Neuronal stem cell (in vitro differentiated cells): ENCODE data around the gene DRC7.

ENCODE experiments used
- DNase-seq: peaks from one replicate; pipeline ENCODE4 v3.0.0-alpha.2; 2013; ENCODE audit warnings: low spot score
- H2AFZ ChIP-seq: one replicate; pipeline ENCODE4 v1.6.1; 2013; ENCODE audit warnings: mild to moderate bottlenecking, low read length, inconsistent platforms
- H2AK5ac ChIP-seq: 2 replicates; pipeline ENCODE4 v1.6.1; 2013; ENCODE audit warnings: low read depth, mild to moderate bottlenecking, inconsistent platforms, low read length, moderate library complexity, mixed read lengths
- H2BK120ac ChIP-seq: 2 replicates; pipeline ENCODE4 v1.6.1; 2013; ENCODE audit warnings: low read depth, mild to moderate bottlenecking, inconsistent platforms, low read length, moderate library complexity, mixed read lengths
- H2BK12ac ChIP-seq: one replicate; pipeline ENCODE4 v1.6.1; 2013; ENCODE audit warnings: low read length, inconsistent platforms
- H2BK15ac ChIP-seq: 2 replicates; pipeline ENCODE4 v1.6.1; 2013; ENCODE audit warnings: mild to moderate bottlenecking, low read length, inconsistent platforms, mixed read lengths
- H2BK5ac ChIP-seq: one replicate; pipeline ENCODE4 v1.6.1; 2013; ENCODE audit warnings: inconsistent platforms, mild to moderate bottlenecking, low read length, moderate library complexity
- H3K14ac ChIP-seq: one replicate; pipeline ENCODE4 v1.6.1; 2013; ENCODE audit warnings: low read length, inconsistent platforms
- H3K18ac ChIP-seq: 2 replicates; pipeline ENCODE4 v1.6.1; 2013; ENCODE audit warnings: low read length, inconsistent platforms
- H3K23ac ChIP-seq: 2 replicates; pipeline ENCODE4 v1.6.1; 2013; ENCODE audit warnings: low read depth, mild to moderate bottlenecking, mixed read lengths, low read length, inconsistent platforms; ENCODE audit not compliant: poor library complexity
- H3K27ac ChIP-seq: replicated peaks from 3 replicates; pipeline ENCODE4 v1.5.1; 2013; ENCODE audit warnings: low read length, inconsistent platforms
- H3K27me3 ChIP-seq, 3 experiments: 2 replicates each; pipeline ENCODE4 v1.6.1; 2013; ENCODE audit warnings: low read length in 3 of 3, mild to moderate bottlenecking in 2 of 3, inconsistent platforms in 1 of 3, low read depth in 1 of 3, mixed read lengths in 1 of 3, moderate library complexity in 1 of 3; ENCODE audit not compliant: control insufficient read depth in 3 of 3, insufficient read depth in 3 of 3
- H3K36me3 ChIP-seq, 2 donors: replicated peaks in 1 of 2; 2 replicates each; pipeline ENCODE4 v1.6.1; 2013; ENCODE audit warnings: low read length in 2 of 2; ENCODE audit not compliant: control insufficient read depth in 2 of 2, insufficient read depth in 2 of 2
- H3K4ac ChIP-seq: 2 replicates; pipeline ENCODE4 v1.6.1; 2013; ENCODE audit warnings: inconsistent platforms, mild to moderate bottlenecking, low read length, moderate library complexity
- H3K4me1 ChIP-seq, 2 donors: 1 replicate in 1 of 2; 2 replicates in 1 of 2; pipeline ENCODE4 v1.6.1; 2013; ENCODE audit warnings: low read length in 2 of 2, low read depth in 1 of 2; ENCODE audit not compliant: control insufficient read depth in 2 of 2, insufficient read depth in 1 of 2
- H3K4me2 ChIP-seq: one replicate; pipeline ENCODE4 v1.6.1; 2013; ENCODE audit warnings: mild to moderate bottlenecking, low read length, inconsistent platforms; ENCODE audit not compliant: insufficient read depth, poor library complexity, severe bottlenecking
- H3K4me3 ChIP-seq, 2 donors: 2 replicates each; pipeline ENCODE4 v1.5.1; 2013; ENCODE audit warnings: low read length in 2 of 2, mild to moderate bottlenecking in 2 of 2, inconsistent platforms in 1 of 2, moderate library complexity in 1 of 2
- H3K79me1 ChIP-seq: one replicate; pipeline ENCODE4 v1.6.1; 2013; ENCODE audit warnings: low read depth, mild to moderate bottlenecking, inconsistent platforms, low read length, moderate library complexity
- H3K9ac ChIP-seq: one replicate; pipeline ENCODE4 v1.6.1; 2013; ENCODE audit warnings: mild to moderate bottlenecking, low read depth, low read length, inconsistent platforms; ENCODE audit not compliant: poor library complexity
- H3K9me3 ChIP-seq, 2 donors: replicated peaks in 1 of 2; 2 replicates each; pipeline versions ENCODE3 to v1.6.1; 2013; ENCODE audit warnings: low read length in 2 of 2, mild to moderate bottlenecking in 2 of 2, inconsistent platforms in 1 of 2, low read depth in 1 of 2, mixed read lengths in 1 of 2, moderate library complexity in 1 of 2; ENCODE audit not compliant: control insufficient read depth in 2 of 2, insufficient read depth in 1 of 2
- H4K8ac ChIP-seq: one replicate; pipeline ENCODE4 v1.6.1; 2013; ENCODE audit warnings: low read depth, mild to moderate bottlenecking, inconsistent platforms, low read length, moderate library complexity
- H4K91ac ChIP-seq: one replicate; pipeline ENCODE4 v1.6.1; 2013; ENCODE audit warnings: low read length, low read depth, mild to moderate bottlenecking, inconsistent platforms; ENCODE audit not compliant: poor library complexity
- WGBS, 2 donors: extraction: QIAGEN DNeasy Blood & Tissue Kit; methylation state at CpG; one replicate each; pipeline ENCODE4 v1.1.7; 2013; ENCODE audit warnings: missing lambda C conversion rate in 2 of 2, mixed read lengths in 1 of 2; ENCODE audit not compliant: insufficient read length in 2 of 2, insufficient replicate concordance in 1 of 2; ENCODE audit errors: extremely low coverage in 2 of 2; 5-methylcytosine and 5-hydroxymethylcytosine counted together

DRC7 gene

DNA sequence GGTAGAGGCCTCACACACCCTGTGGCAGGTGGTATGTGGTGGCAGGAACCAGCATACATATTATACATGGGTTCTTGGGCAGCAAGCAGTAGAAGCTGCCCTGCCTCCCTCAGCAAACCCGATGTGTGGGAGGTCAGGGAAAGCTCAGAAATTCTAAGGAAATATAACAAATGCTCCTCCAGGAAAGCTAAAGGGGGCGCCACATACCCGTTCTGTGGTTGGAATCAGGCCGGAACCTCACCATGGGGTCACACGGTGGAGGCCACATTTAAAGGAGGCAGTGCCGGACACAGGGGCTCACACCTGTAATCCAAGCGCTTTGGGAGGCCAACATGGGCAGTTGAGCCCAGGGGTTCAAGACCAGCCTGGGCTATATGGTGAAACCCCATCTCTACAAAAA lies 28.6 kb downstream of the DRC7 start:
- H3K23ac ChIP-seq, result no peak overlapping the region
- H3K18ac ChIP-seq, result peak overlapping the region; percentile 49

DNA sequence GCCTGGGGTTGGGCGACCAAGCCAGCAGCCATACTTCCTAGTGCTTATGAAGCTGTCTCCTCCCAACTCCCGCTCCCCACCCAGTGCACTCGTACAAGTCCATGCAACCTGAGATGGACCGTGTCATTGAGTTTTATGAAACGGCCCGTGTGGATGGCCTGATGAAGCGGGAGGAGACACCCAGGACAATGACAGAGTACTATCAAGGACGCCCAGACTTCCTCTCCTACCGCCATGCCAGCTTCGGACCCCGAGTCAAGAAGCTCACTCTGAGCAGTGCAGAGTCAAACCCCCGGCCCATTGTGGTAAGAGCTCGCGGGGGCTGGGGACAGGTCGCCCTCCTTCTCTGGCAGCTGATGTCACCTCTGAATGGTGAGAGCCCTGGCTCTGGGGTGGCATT lies 29.9 kb downstream of the DRC7 start:
- H2BK15ac ChIP-seq, result peak overlapping the region; percentile 70
- WGBS, 2 donors, result no CpG with 5 or more reads among the region's 15 CpGs
- DNase-seq, result no peak
- no peak overlapping the region for H2BK120ac ChIP-seq
- H2BK5ac ChIP-seq, result no peak overlapping the region
- H3K4me1 ChIP-seq, result peaks cover 0 to 3% of the 10 kb centered on the region in 2 donors
- H3K9ac ChIP-seq, result no peak overlapping the region
- no peak overlapping the region for H3K14ac ChIP-seq
- no peak overlapping the region for H3K23ac ChIP-seq
- H2AK5ac ChIP-seq, result peak overlapping the region; percentile 41
- H3K18ac ChIP-seq, result no peak overlapping the region
- H4K8ac ChIP-seq, result no peak overlapping the region
- H3K4me2 ChIP-seq, result no peak overlapping the region
- no peak overlapping the region for H3K4ac ChIP-seq
- no peak overlapping the region for H4K91ac ChIP-seq
- H3K79me1 ChIP-seq, result no peaks in the 10 kb centered on the region
- H3K36me3 ChIP-seq, result no peaks in the 10 kb centered on the region
- no peak overlapping the region for H2BK12ac ChIP-seq
- peak overlapping the region in 1 of 2 donors; percentile 9 for H3K4me3 ChIP-seq
- H3K27ac ChIP-seq, result no peak overlapping the region
- no peaks in the 10 kb centered on the region for H3K27me3 ChIP-seq
- peaks cover 0 to 2% of the 10 kb centered on the region in 2 donors for H3K9me3 ChIP-seq
- no peak overlapping the region for H2AFZ ChIP-seq

More for the DNA sequence above, 28.6 kb downstream of the DRC7 start:
- peak overlapping the region; percentile 32 for H2AK5ac ChIP-seq
- no peak overlapping the region for H4K8ac ChIP-seq
- no peak overlapping the region for H3K14ac ChIP-seq
- H4K91ac ChIP-seq, result no peak overlapping the region
- peak overlapping the region; percentile 25 for H2BK12ac ChIP-seq
- no peak overlapping the region for H3K9ac ChIP-seq
- H3K27ac ChIP-seq, result no peak overlapping the region
- H3K4ac ChIP-seq, result no peak overlapping the region
- peaks cover 0 to 3% of the 10 kb centered on the region in 2 donors for H3K4me1 ChIP-seq
- no peak overlapping the region for H2BK5ac ChIP-seq
- no peaks in the 10 kb centered on the region for H3K79me1 ChIP-seq
- DNase-seq, result no peak
- no CpG with 5 or more reads among the region's 7 CpGs for WGBS, 2 donors
- H3K4me3 ChIP-seq, result no peak overlapping the region
- H2AFZ ChIP-seq, result no peak overlapping the region
- no peak overlapping the region for H3K4me2 ChIP-seq
- no peaks in the 10 kb centered on the region for H3K36me3 ChIP-seq
- peaks cover 0 to 2% of the 10 kb centered on the region in 2 donors for H3K9me3 ChIP-seq
- peak overlapping the region; percentile 63 for H2BK15ac ChIP-seq
- no peak overlapping the region for H2BK120ac ChIP-seq
- H3K27me3 ChIP-seq, result no peaks in the 10 kb centered on the region

DNA sequence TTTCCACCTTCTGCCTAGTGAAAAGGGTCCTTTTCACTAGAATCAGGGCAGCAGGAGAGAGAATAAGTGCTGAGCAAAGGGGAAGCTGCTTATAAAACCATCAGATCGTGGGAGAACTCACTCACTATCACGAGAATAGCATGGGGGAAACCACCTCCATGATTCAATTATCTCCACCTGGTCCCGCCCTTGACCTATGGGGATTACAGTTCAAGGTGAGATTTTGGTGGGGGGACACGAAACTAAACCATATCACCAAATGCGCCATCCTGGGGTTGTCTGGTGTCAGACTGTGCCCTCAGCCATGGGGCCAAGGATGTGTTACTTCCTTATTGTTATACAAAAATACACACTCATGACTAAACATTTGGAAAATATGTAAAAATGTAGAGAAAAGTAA lies 30.5 kb downstream of the DRC7 start:
- H3K4me1 ChIP-seq, result peaks cover 0 to 3% of the 10 kb centered on the region in 2 donors
- no peaks in the 10 kb centered on the region for H3K27me3 ChIP-seq
- no peak overlapping the region for H3K18ac ChIP-seq
- H3K4me2 ChIP-seq, result no peak overlapping the region
- peaks cover 0 to 2% of the 10 kb centered on the region in 2 donors for H3K9me3 ChIP-seq
- no peak overlapping the region for H3K4me3 ChIP-seq
- H2BK5ac ChIP-seq, result no peak overlapping the region
- no peaks in the 10 kb centered on the region for H3K36me3 ChIP-seq
- no peak overlapping the region for H2BK120ac ChIP-seq
- no peak overlapping the region for H3K23ac ChIP-seq
- H2AK5ac ChIP-seq, result no peak overlapping the region
- no peak overlapping the region for H3K14ac ChIP-seq
- no peak for DNase-seq
- H4K8ac ChIP-seq, result no peak overlapping the region
- no peak overlapping the region for H4K91ac ChIP-seq
- no CpG with 5 or more reads among the region's 5 CpGs for WGBS, 2 donors
- H2BK15ac ChIP-seq, result no peak overlapping the region
- no peak overlapping the region for H3K9ac ChIP-seq
- H3K27ac ChIP-seq, result no peak overlapping the region
- no peak overlapping the region for H3K4ac ChIP-seq
- no peak overlapping the region for H2AFZ ChIP-seq
- no peaks in the 10 kb centered on the region for H3K79me1 ChIP-seq
- no peak overlapping the region for H2BK12ac ChIP-seq

DNA sequence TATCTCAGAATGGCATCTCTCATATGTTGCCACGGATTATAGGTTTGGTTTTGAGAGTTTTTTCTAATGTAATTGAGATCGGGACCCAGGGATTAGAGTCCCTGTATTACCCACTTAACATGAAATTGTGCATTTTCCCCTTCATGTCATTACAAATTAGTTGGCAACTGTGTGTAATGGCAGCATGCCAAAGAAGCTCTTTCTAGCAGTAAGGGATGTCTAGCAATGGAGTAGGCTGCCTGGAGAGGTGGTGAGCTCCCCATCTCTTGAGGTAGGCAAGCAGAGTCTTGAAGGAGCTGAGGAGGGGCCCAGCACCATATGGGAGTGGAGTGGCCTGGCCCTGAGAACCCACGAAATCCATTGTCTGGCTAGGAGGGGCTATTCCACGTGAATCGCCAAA lies 30.9 kb downstream of the DRC7 start:
- H3K9me3 ChIP-seq, result peaks cover 0 to 2% of the 10 kb centered on the region in 2 donors
- peak overlapping the region; percentile 3 for H3K23ac ChIP-seq
- peaks cover 0 to 3% of the 10 kb centered on the region in 2 donors for H3K4me1 ChIP-seq
- H4K91ac ChIP-seq, result no peak overlapping the region
- H3K27me3 ChIP-seq, result no peaks in the 10 kb centered on the region
- no peak overlapping the region for H2BK5ac ChIP-seq
- DNase-seq, result no peak
- H3K36me3 ChIP-seq, result no peaks in the 10 kb centered on the region
- H2AK5ac ChIP-seq, result no peak overlapping the region
- no peak overlapping the region for H2BK120ac ChIP-seq
- no peak overlapping the region for H3K4me3 ChIP-seq
- H4K8ac ChIP-seq, result no peak overlapping the region
- H3K4me2 ChIP-seq, result no peak overlapping the region
- no peak overlapping the region for H3K4ac ChIP-seq
- no peak overlapping the region for H3K14ac ChIP-seq
- H2BK15ac ChIP-seq, result no peak overlapping the region
- H3K9ac ChIP-seq, result no peak overlapping the region
- H3K18ac ChIP-seq, result no peak overlapping the region
- no peaks in the 10 kb centered on the region for H3K79me1 ChIP-seq
- WGBS, 2 donors, result no CpG with 5 or more reads among the region's 5 CpGs
- no peak overlapping the region for H2AFZ ChIP-seq
- no peak overlapping the region for H2BK12ac ChIP-seq
- no peak overlapping the region for H3K27ac ChIP-seq
